Retina (tissue), 1 donor: Measurements from ENCODE around the gene TJAP1.

ENCODE experiments used
- DNase-seq: peaks from one replicate; pipeline ENCODE4 v3.0.0-alpha.2; 2016

Gene TJAP1

GRCh38 chr6:43541774-43542471, 64.6 kb downstream of the TJAP1 start:
- DNase-seq, result no peak

DNA sequence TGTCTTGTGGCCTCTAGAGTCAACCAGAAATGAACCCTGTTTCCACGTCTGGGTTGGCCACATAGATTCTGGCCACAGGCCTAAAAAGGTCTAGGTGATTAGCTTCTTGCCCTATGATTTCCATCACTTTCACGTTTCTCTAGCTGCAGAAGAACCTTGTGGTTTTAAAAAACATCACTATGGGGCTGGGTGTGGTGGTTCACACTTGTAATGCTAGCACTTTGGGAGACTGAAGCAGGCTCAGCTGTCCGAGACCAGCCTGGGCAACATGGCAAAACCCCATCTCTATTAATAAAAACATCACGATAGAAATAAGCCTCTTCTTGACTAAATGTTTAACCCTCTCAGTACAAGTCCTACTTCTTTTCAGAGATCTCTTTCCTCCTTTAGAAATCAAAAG, 67.1 kb downstream of the TJAP1 start:
- DNase-seq, result no peak

- no peak for DNase-seq
These were observed 69.9 kb downstream of the TJAP1 start for GRCh38 chr6:43547222-43547621.
